Measurements from ENCODE around the gene FBXW5. TPM values are rescaled to one million over a fixed set of nuclear protein-coding genes. Genes with fewer than 3 reads are reported as not detected.

The FBXW5 gene
- total and polyA plus RNA-seq, 8 donors, result 56.2 to 117 (median 64.1) TPM

GRCh38 chr9:136954270-136955083 is 9.9 kb upstream of the FBXW5 start:
- Histone ChIP-seq H3K27me3 (no peaks in the 10 kb centered on the region), H3K36me3 (no peaks in the 10 kb centered on the region), H3K4me3 (no peak overlapping the region), H3K4me1 (peaks cover 0 to 9% (median 0%) of the 10 kb centered on the region in 3 donors), H3K9me3 (no peaks in the 10 kb centered on the region), H3K27ac (no peak overlapping the region)
- ATAC-seq (no peak), DNase-seq (peak in 2 of 6 donors; percentile 36 to 76), FAIRE-seq (no peak)
- TF ChIP-seq CTCF (IDR thresholded peaks at IDR 0.05), result no peak
- intact Hi-C loops (cut with DNase I), result loop anchor here in 1 of 3 donors (10.0 kb wide), 1 partner anchor 70 kb away; the partner anchor contains the start of gene ABCA2
- WGBS, 2 donors, result 85 to 86% methylated on average over 22 to 25 of the region's 25 CpGs

GRCh38 chr9:136953771-136954269 is 9.3 kb upstream of the FBXW5 start:
- no peak for TF ChIP-seq CTCF (IDR thresholded peaks at IDR 0.05)
- DNase-seq (peak in 2 of 6 donors; percentile 26 to 76), ATAC-seq (no peak), FAIRE-seq (no peak)
- Histone ChIP-seq H3K4me1 (peaks cover 0 to 14% (median 0%) of the 10 kb centered on the region in 3 donors), H3K9me3 (no peaks in the 10 kb centered on the region), H3K27ac (no peak overlapping the region), H3K4me3 (no peak overlapping the region), H3K27me3 (no peaks in the 10 kb centered on the region), H3K36me3 (no peaks in the 10 kb centered on the region)
- intact Hi-C loops (cut with DNase I), result loop anchor here in 1 of 3 donors (10.0 kb wide), 1 partner anchor 71 kb away; the partner anchor contains the start of gene ABCA2
- 79 to 92% methylated on average over 19 of the region's 19 CpGs for WGBS, 2 donors

- DNase-seq (peak in 1 of 6 donors; percentile 39), FAIRE-seq (no peak), ATAC-seq (no peak)
- no peak overlapping the region for H3K4me3 ChIP-seq
- H3K27ac ChIP-seq, result peak overlapping the region in 1 of 4 donors; percentile 42
- WGBS, 2 donors, result 90 to 92% methylated on average over 44 of the region's 44 CpGs
- H3K9me3 ChIP-seq, result no peaks in the 10 kb centered on the region
- no peak for TF ChIP-seq CTCF (IDR thresholded peaks at IDR 0.05)
- no peaks in the 10 kb centered on the region for H3K36me3 ChIP-seq
- H3K4me1 ChIP-seq, result peaks cover 0 to 17% (median 0%) of the 10 kb centered on the region in 3 donors
- H3K27me3 ChIP-seq, result no peaks in the 10 kb centered on the region
- intact Hi-C loops (cut with DNase I), result loop anchor here in 1 of 3 donors (10.0 kb wide), 1 partner anchor 72 kb away; the partner anchor contains the start of gene ABCA2
Observed at GRCh38 chr9:136952876-136953770, 8.6 kb upstream of the FBXW5 start.

GRCh38 chr9:136952321-136952850 is 7.8 kb upstream of the FBXW5 start:
- ATAC-seq (no peak), DNase-seq (peak in 2 of 6 donors; percentile 56 to 77), FAIRE-seq (no peak)
- intact Hi-C loops (cut with DNase I), result loop anchor here in 1 of 3 donors (10.0 kb wide), 1 partner anchor 72 kb away; the partner anchor contains the start of gene ABCA2
- TF ChIP-seq CTCF (IDR thresholded peaks at IDR 0.05), result no peak
- Histone ChIP-seq H3K4me1 (peaks cover 0 to 18% (median 0%) of the 10 kb centered on the region in 3 donors), H3K36me3 (no peaks in the 10 kb centered on the region), H3K4me3 (no peak overlapping the region), H3K27ac (peak overlapping the region in 3 of 4 donors; percentile 31 to 42 (median 39)), H3K9me3 (no peaks in the 10 kb centered on the region), H3K27me3 (no peaks in the 10 kb centered on the region)
- WGBS, 2 donors, result 58 to 61% methylated on average over 13 to 15 of the region's 15 CpGs
